ENCODE data around the gene DLEC1. TPM values are rescaled to one million over a fixed set of nuclear protein-coding genes. Genes with fewer than 3 reads are reported as not detected.

DLEC1 gene
- total RNA-seq, 1 experiment from 2014 or later, result not detected

DNA sequence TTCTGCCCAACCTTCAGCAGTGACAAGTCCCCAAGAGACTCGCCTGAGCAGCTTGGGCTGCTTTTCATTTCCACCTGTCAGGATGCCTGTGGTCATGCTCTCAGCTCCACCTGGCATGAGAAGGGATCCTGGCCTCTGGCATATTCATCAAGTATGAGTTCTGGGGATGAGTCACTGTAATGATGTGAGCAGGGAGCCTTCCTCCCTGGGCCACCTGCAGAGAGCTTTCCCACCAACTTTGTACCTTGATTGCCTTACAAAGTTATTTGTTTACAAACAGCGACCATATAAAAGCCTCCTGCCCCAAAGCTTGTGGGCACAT is 102.9 kb downstream of the DLEC1 start:
- Histone ChIP-seq H3K36me3 (peaks cover 16% of the 10 kb centered on the region), H3K4me1 (replicated peaks) (peaks cover 20% of the 10 kb centered on the region), H3K27me3 (replicated peaks) (no peaks in the 10 kb centered on the region), H3K4me3 (no peak overlapping the region), H3K9me3 (replicated peaks) (no peaks in the 10 kb centered on the region), H3K27ac (no peak overlapping the region)
- DNase-seq (ENCODE audit: low read depth in 1 of 2, low spot score in 2 of 2), result peak in 1 of 2 experiments; percentile 18

DNA sequence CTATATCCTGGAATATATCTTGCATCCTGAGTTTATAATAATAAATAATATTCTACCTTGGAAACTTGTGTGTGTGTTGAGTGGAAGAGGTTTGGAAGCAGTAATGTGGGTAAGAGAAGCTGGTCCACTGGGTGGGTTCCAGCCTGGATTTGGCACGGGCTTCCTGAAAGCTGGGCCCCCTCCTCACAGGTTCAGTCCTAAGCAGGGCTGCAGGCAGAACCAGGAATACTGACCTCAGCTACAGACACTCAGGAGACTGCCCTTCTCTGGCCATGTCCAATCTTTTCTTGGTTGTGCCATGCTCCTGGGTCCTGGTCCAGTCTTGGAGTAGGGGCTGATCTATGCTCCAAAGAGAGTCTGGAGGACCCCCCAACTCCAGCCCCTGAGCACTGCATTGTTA is 104.0 kb downstream of the DLEC1 start:
- H3K9me3 ChIP-seq (replicated peaks), result no peaks in the 10 kb centered on the region
- peaks cover 16% of the 10 kb centered on the region for H3K36me3 ChIP-seq
- DNase-seq (ENCODE audit: low read depth in 1 of 2, low spot score in 2 of 2), result no peak
- H3K27me3 ChIP-seq (replicated peaks), result no peaks in the 10 kb centered on the region
- H3K4me1 ChIP-seq (replicated peaks), result peaks cover 14% of the 10 kb centered on the region
- no peak overlapping the region for H3K4me3 ChIP-seq
- H3K27ac ChIP-seq, result no peak overlapping the region

DNA sequence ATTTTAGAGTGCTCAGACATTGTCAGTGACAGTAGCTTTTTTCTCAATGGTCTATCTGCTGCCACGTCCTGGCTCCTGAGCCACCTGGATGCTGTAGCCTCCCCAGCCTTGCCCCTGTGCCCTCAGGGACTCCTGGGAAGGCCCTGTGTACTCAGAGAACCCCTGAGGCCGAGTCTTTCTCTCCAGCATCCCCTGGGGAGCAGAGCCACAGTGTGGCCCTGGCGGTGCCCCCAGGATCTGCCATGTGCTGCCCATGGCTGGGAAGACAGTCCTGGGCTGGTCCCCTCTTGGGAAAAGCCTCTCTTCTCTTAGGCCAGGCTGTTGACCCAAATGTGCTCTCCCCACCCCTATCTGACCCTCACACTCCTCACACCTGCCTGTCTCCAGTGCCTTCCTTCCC is 104.5 kb downstream of the DLEC1 start:
- Histone ChIP-seq H3K27ac (no peak overlapping the region), H3K9me3 (replicated peaks) (no peaks in the 10 kb centered on the region), H3K27me3 (replicated peaks) (no peaks in the 10 kb centered on the region), H3K36me3 (peaks cover 16% of the 10 kb centered on the region), H3K4me1 (replicated peaks) (peaks cover 9% of the 10 kb centered on the region), H3K4me3 (no peak overlapping the region)
- DNase-seq (ENCODE audit: low read depth in 1 of 2, low spot score in 2 of 2), result no peak

DNA sequence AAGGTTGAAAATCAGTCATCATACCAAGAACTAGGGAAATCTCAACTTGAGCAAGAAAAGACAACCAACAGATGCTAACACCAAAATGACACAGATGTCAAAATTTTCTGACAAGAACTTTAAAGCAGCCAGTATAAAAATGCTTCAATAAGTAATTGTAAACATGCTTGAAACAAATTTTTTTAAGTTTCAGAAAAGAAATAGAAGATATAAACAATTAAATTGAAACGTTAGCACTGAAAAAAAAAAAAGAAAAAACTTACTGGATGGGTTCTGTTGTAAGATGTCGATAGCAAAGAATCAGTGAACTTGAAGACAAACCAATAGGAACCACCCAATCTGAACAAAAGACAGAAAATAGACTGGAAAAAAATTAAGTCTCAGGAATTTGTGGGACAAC is 107.5 kb downstream of the DLEC1 start:
- no peak for DNase-seq (ENCODE audit: low read depth in 1 of 2, low spot score in 2 of 2)
- H3K4me1 ChIP-seq (replicated peaks), result no peaks in the 10 kb centered on the region
- 0 out of 2 replicates have a peak, but pooled peaks cover 8% of the 10 kb centered on the region for H3K36me3 ChIP-seq
- H3K27ac ChIP-seq, result no peak overlapping the region
- H3K4me3 ChIP-seq, result no peak overlapping the region
- H3K9me3 ChIP-seq (replicated peaks), result no peaks in the 10 kb centered on the region
- H3K27me3 ChIP-seq (replicated peaks), result no peaks in the 10 kb centered on the region

DNA sequence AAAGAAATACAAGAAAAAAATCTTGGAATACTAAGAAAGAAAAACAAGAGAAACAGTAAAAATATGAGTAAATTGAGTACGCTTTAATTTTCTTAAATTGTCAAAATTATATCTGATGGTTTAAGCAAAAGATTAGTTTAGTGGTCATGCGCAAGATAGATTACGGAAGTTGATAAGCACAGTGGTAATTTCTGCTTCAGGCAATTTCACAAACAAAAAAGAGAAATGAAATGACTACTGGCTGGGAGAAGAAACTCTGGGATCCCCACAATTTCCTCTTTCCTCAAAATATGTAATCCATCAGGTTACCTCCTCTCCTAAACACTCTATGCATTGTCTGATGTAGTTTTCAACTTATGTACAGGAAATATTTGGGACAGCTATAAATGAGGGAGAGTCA is 108.4 kb downstream of the DLEC1 start:
- H3K4me3 ChIP-seq, result no peak overlapping the region
- H3K9me3 ChIP-seq (replicated peaks), result no peaks in the 10 kb centered on the region
- H3K27me3 ChIP-seq (replicated peaks), result no peaks in the 10 kb centered on the region
- H3K4me1 ChIP-seq (replicated peaks), result no peaks in the 10 kb centered on the region
- no peak overlapping the region for H3K27ac ChIP-seq
- DNase-seq (ENCODE audit: low read depth in 1 of 2, low spot score in 2 of 2), result no peak
- no peaks in the 10 kb centered on the region for H3K36me3 ChIP-seq

DNA sequence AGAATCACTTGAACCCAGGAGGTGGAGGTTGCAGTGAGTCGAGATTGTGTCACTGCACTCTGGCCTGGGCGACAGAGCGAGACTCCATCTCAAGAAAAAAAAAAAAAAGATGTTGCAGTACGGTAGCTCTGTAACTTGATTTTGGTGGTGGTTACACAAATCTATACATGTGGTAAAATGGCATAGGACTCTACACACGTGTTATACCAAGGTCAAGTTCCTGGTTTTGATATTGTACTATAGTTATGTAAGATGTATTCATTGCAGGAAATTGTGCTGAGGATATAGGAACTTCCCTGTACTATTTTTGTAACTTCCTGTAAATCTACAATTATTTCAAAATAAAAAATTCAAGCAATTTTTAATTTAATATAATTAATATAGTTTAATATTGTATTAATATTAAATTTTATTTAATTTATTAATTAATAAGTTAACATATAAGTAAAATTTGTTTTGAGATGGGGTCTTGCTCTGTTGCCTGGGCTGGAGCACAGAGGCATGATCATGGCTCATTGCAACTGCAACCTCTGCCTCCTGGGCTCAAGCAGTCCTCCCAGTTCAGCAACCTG is 109.4 kb downstream of the DLEC1 start:
- Histone ChIP-seq H3K4me3 (no peak overlapping the region), H3K9me3 (replicated peaks) (no peaks in the 10 kb centered on the region), H3K36me3 (no peaks in the 10 kb centered on the region), H3K4me1 (replicated peaks) (no peaks in the 10 kb centered on the region), H3K27me3 (replicated peaks) (no peaks in the 10 kb centered on the region), H3K27ac (no peak overlapping the region)
- no peak for DNase-seq (ENCODE audit: low read depth in 1 of 2, low spot score in 2 of 2)

DNA sequence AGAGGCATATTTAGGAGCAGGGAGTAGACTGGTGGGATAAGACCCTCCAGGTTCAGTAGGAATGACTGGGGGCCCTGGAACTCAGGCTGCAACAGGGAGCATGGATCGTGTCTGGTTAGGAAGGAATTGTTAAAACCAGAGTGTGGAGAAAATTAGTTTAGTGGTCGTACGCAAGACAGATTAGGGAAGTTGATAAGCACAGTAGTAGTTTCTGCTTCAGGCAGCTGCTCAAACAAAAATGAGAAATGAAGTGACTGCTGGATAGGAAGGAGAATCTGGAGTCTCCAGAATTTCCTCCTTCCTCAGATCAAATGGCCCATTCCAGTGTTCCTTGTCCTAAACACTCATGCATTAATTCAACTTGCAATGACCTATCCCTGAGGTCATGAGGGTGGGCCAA is 110.7 kb downstream of the DLEC1 start:
- DNase-seq (ENCODE audit: low read depth in 1 of 2, low spot score in 2 of 2), result no peak
- Histone ChIP-seq H3K36me3 (no peaks in the 10 kb centered on the region), H3K9me3 (replicated peaks) (no peaks in the 10 kb centered on the region), H3K27me3 (replicated peaks) (no peaks in the 10 kb centered on the region), H3K27ac (no peak overlapping the region), H3K4me1 (replicated peaks) (no peaks in the 10 kb centered on the region), H3K4me3 (no peak overlapping the region)

DNA sequence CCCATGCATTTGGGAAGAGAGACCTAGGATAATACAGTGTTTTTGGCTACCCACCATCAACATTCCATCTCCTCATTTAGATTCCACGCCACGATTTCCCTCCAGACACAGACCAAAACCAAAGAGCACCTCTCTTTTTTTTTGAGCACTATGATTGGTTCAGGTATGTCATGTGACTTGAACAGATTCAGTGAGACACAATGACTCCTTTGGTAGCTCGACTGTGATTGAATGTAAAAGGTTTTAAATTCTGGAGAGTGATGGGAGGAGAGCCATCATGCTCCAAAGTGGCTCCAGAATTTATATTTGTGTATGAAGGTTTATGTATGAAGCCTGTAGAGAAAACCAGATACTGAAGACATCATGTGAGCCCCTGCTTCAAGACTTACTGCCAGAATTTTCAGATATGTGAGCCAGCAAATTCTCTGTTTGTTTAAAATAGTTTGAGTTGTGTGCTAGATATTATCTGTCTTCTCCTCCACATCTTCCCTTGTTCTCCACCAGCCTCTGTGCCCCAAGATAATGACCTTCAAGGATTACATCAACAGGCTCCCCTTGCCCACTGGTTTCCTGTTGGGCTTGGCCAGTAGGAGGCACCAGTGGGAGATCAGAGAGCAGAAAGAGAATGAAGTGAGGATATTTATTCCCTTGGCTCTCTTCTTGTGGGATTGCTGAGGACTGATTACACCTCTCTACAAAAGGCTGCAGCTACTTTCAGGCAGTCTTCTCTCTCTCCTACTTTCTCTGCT is 111.9 kb downstream of the DLEC1 start:
- H3K4me1 ChIP-seq (replicated peaks), result no peaks in the 10 kb centered on the region
- no peak overlapping the region for H3K4me3 ChIP-seq
- no peak overlapping the region for H3K27ac ChIP-seq
- no peaks in the 10 kb centered on the region for H3K27me3 ChIP-seq (replicated peaks)
- no peaks in the 10 kb centered on the region for H3K36me3 ChIP-seq
- H3K9me3 ChIP-seq (replicated peaks), result no peaks in the 10 kb centered on the region
- no peak for DNase-seq (ENCODE audit: low read depth in 1 of 2, low spot score in 2 of 2)

DNA sequence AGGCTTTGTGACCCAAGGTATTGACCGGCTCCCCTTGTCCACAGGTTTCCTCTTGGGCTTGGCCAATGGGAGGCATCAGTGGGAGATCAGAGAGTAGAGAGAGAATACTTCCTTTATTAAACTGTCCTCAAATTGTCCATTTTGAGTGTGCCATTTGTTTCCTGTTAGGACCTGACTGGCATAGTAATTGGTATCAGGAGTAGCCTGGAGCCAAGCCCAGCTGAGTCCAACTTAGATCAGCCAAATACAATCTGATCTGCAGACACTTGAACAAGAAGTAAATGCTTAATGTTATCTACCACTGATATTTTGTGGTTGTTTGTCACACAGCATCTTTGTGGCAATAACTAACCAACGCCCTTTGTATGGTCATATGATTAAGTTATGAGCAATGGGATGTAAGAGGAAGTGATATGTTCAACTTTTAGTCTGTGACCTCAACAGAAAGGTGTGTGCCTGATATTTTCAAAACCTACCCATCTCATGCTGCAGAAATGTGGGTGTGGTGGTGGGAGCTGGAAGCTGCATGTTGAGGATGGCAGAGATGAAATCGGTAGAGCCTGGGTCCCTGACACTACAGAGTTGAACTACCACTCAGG is 112.8 kb downstream of the DLEC1 start:
- DNase-seq (ENCODE audit: low read depth in 1 of 2, low spot score in 2 of 2), result no peak
- H3K4me3 ChIP-seq, result no peak overlapping the region
- no peak overlapping the region for H3K27ac ChIP-seq
- H3K36me3 ChIP-seq, result no peaks in the 10 kb centered on the region
- no peaks in the 10 kb centered on the region for H3K27me3 ChIP-seq (replicated peaks)
- no peaks in the 10 kb centered on the region for H3K4me1 ChIP-seq (replicated peaks)
- no peaks in the 10 kb centered on the region for H3K9me3 ChIP-seq (replicated peaks)

DNA sequence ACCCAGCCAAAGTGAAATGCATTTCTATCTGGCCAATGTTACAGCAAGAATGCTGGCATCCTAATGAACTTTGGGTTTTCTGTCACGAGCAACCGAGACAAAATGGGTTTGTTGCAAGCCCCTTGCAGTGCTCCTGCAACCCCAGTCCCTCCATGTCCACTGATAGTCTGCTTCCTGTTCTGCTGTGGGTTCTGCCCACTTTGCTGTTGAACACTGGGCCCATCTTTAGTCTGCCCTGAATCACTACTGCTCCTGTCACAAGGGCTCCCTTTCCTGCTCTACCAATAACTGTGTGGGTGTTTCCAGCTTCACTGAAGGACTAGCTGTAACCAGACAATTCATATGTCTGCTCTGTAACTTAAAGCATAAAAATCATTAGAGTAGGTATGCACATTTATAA is 113.6 kb downstream of the DLEC1 start:
- Histone ChIP-seq H3K4me3 (no peak overlapping the region), H3K4me1 (replicated peaks) (no peaks in the 10 kb centered on the region), H3K36me3 (no peaks in the 10 kb centered on the region), H3K9me3 (replicated peaks) (no peaks in the 10 kb centered on the region), H3K27ac (no peak overlapping the region), H3K27me3 (replicated peaks) (no peaks in the 10 kb centered on the region)
- no peak for DNase-seq (ENCODE audit: low read depth in 1 of 2, low spot score in 2 of 2)

DNA sequence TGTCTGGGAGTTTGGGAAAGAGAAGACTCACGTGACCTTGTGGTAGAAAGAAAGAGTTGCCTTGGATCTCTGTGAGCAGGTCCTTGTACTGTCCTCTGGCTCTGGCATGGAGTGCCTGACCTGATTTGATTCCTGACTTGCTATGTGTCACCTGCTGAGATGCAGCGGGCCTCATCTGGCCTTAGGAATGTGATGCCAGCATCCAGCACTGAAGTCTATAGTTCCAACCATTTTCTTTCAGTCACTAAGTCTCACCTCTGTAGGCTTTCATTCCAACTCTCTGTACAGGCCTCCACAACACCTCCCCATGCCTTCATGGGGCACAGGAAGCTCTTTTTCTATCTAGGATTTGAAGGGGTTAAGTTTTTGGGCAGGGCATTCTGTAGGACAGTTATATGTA is 114.2 kb downstream of the DLEC1 start:
- no peak for DNase-seq (ENCODE audit: low read depth in 1 of 2, low spot score in 2 of 2)
- Histone ChIP-seq H3K9me3 (replicated peaks) (no peaks in the 10 kb centered on the region), H3K4me3 (no peak overlapping the region), H3K36me3 (no peaks in the 10 kb centered on the region), H3K4me1 (replicated peaks) (no peaks in the 10 kb centered on the region), H3K27me3 (replicated peaks) (no peaks in the 10 kb centered on the region), H3K27ac (no peak overlapping the region)

DNA sequence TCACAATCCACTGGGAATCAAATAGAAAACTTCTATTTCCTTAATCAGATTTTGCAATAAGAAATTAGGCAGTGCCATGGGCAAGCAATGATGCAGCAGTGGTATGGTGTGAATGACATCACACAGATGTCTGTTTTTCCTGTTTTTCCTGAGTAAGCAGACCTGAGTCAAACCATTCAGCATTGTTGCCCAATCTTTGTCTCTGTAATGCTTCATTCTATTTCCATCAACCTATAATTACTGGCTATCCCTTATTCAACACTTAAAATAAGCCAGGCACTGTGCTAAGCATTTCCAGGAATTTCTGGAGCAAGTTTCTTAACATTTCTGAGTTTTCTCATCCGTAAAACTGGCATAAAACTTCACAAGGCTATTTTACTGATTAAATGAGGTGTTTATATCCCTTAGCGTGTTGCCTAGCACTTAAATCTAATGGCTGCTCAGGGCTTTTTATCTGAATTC is 115.1 kb downstream of the DLEC1 start:
- no peak for DNase-seq (ENCODE audit: low read depth in 1 of 2, low spot score in 2 of 2)
- Histone ChIP-seq H3K36me3 (no peaks in the 10 kb centered on the region), H3K4me1 (replicated peaks) (no peaks in the 10 kb centered on the region), H3K27me3 (replicated peaks) (no peaks in the 10 kb centered on the region), H3K27ac (no peak overlapping the region), H3K9me3 (replicated peaks) (no peaks in the 10 kb centered on the region), H3K4me3 (no peak overlapping the region)

DNA sequence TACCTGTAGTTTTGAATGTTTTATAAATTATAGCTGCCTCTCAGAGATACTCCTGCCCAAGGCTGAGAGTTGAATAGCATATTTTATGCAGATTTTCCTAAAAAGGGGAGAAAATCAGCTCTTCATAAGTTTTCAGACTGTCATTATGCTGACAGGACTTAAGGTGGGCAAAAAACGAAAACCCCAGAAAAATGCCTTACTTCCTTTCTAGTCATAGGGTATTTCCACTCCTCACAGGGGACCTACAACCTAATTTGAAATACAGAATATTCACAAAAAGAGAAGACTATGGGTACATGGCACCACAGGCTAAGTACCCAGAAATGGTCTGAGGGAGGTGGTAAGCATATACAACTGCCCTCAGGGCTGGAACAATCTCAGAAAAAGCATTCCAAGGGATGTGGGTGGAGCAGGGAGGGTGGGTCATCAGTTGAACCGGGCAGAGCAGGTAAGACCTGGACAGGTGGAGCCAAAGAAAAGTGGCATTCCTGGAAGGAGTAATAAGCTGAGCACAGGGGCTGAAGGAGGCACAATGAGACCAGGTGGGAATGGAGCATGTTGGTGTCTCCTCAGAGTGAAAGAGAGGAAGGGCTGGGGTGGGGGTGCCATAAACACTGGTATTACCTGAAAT is 115.7 kb downstream of the DLEC1 start:
- H3K9me3 ChIP-seq (replicated peaks), result no peaks in the 10 kb centered on the region
- no peaks in the 10 kb centered on the region for H3K4me1 ChIP-seq (replicated peaks)
- no peak for DNase-seq (ENCODE audit: low read depth in 1 of 2, low spot score in 2 of 2)
- H3K4me3 ChIP-seq, result no peak overlapping the region
- H3K27ac ChIP-seq, result no peak overlapping the region
- H3K36me3 ChIP-seq, result no peaks in the 10 kb centered on the region
- no peaks in the 10 kb centered on the region for H3K27me3 ChIP-seq (replicated peaks)

DNA sequence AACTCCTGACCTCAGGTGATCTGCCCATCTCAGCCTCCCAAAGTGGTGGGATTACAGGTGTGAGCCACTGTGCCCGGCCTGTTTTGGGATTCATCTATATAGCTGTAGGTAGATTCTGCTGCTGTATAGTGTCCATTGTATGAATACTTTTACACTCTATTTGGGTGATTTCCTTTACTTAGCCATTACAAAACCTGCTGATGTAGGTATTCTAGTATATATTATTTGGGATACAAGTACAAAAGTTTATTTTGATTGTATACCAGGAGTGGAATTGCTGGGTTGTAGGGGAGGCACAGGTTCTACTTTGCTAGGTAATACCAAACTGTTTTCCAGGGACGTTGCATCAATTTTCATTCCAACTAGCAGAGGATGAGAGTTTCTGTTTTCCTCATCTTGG is 116.8 kb downstream of the DLEC1 start:
- H3K27me3 ChIP-seq (replicated peaks), result no peaks in the 10 kb centered on the region
- no peaks in the 10 kb centered on the region for H3K9me3 ChIP-seq (replicated peaks)
- no peaks in the 10 kb centered on the region for H3K4me1 ChIP-seq (replicated peaks)
- no peak overlapping the region for H3K4me3 ChIP-seq
- H3K36me3 ChIP-seq, result no peaks in the 10 kb centered on the region
- no peak overlapping the region for H3K27ac ChIP-seq
- DNase-seq (ENCODE audit: low read depth in 1 of 2, low spot score in 2 of 2), result no peak
